Dedifferentiated amniotic fluid mesenchymal stem cell (primary cell): ENCODE data around the gene SDHB.

ENCODE experiments used
- DNase-seq: peaks from one replicate; pipeline ENCODE4 v3.0.0-alpha.2; 2016; ENCODE audit errors: extremely low spot score

SDHB gene

GRCh38 chr1:17053685-17054410 is at the start of gene SDHB:
Gene SDHB, minus strand, starts transcription at chr1:17054032. Its CDS starts 13 bp downstream, at chr1:17054019.
- DNase-seq, result peak; percentile 98

GRCh38 chr1:17102232-17102631 is 48.4 kb upstream of the SDHB start:
- DNase-seq, result no peak

- DNase-seq, result no peak
Measured at GRCh38 chr1:17101261-17101660, 47.4 kb upstream of the SDHB start.

- DNase-seq, result no peak
Measured at GRCh38 chr1:17099616-17100340, 45.9 kb upstream of the SDHB start.

GRCh38 chr1:17098446-17099317 is 44.9 kb upstream of the SDHB start:
- DNase-seq, result no peak

- no peak for DNase-seq
Measured at GRCh38 chr1:17097787-17098186, 44.0 kb upstream of the SDHB start.

- no peak for DNase-seq
Measured at GRCh38 chr1:17097147-17097546, 43.3 kb upstream of the SDHB start.

GRCh38 chr1:17096584-17096983 is 42.8 kb upstream of the SDHB start:
- no peak for DNase-seq

GRCh38 chr1:17095141-17095540 is 41.3 kb upstream of the SDHB start:
- no peak for DNase-seq

GRCh38 chr1:17094664-17095063 is 40.8 kb upstream of the SDHB start:
- no peak for DNase-seq

- no peak for DNase-seq
Measured at GRCh38 chr1:17093822-17094393, 40.1 kb upstream of the SDHB start.

GRCh38 chr1:17091252-17091651 is 37.4 kb upstream of the SDHB start:
- DNase-seq, result no peak

- DNase-seq, result no peak
Measured at GRCh38 chr1:17089506-17089905, 35.7 kb upstream of the SDHB start.

- DNase-seq, result no peak
Measured at GRCh38 chr1:17086751-17087150, 32.9 kb upstream of the SDHB start.

- no peak for DNase-seq
Measured at GRCh38 chr1:17084787-17085186, 31.0 kb upstream of the SDHB start.

GRCh38 chr1:17082761-17083160 is 28.9 kb upstream of the SDHB start:
- DNase-seq, result no peak

- no peak for DNase-seq
Measured at GRCh38 chr1:17081439-17081838, 27.6 kb upstream of the SDHB start.

GRCh38 chr1:17080880-17081279 is 27.0 kb upstream of the SDHB start:
- DNase-seq, result no peak

- DNase-seq, result no peak
Measured at GRCh38 chr1:17080085-17080759, 26.4 kb upstream of the SDHB start.

- DNase-seq, result no peak
Measured at GRCh38 chr1:17078991-17079868, 25.4 kb upstream of the SDHB start.
